Tibial artery (tissue), 4 donors: ENCODE data around the gene ASIC2.

Experiments
- DNase-seq, 2 donors: peaks; one replicate each; pipeline ENCODE4 v3.0.0-alpha.2; 2019
- H3K27ac ChIP-seq, 2 donors: fragments of 200-600 bp; sonication (generic) in 1 of 2; 1 replicate in 1 of 2; 2 replicates in 1 of 2; pipeline ENCODE4 v1.5.1; 2018 to 2019; ENCODE audit warnings: mild to moderate bottlenecking in 1 of 2
- H3K27me3 ChIP-seq, 2 donors: fragments of 200-600 bp; sonication (generic) in 1 of 2; one replicate each; pipeline versions ENCODE4 v1.5.1 to v1.6.0; 2016 to 2019
- H3K36me3 ChIP-seq, 3 donors: fragments of 200-600 bp; sonication (generic) in 2 of 3; one replicate each; pipeline ENCODE4 v1.5.1; 2016 to 2019; ENCODE audit warnings: mild to moderate bottlenecking in 2 of 3
- H3K4me1 ChIP-seq, 4 donors: fragments of 200-600 bp; sonication (generic) in 2 of 4; 1 replicate in 3 of 4; 2 replicates in 1 of 4; pipeline ENCODE4 v1.5.1; 2016 to 2019
- H3K4me3 ChIP-seq, 2 donors: fragments of 200-600 bp; sonication (generic) in 1 of 2; 1 replicate in 1 of 2; 2 replicates in 1 of 2; pipeline ENCODE4 v1.5.1; 2018 to 2019; ENCODE audit warnings: mild to moderate bottlenecking in 2 of 2
- H3K9me3 ChIP-seq, 3 donors: fragments of 200-600 bp; sonication (generic) in 1 of 3; one replicate each; pipeline ENCODE4 v1.5.1; 2016 to 2019
- CTCF ChIP-seq, 2 experiments: fragments of 200-600 bp in 1 of 2; fragments of 450-650 bp in 1 of 2; IDR thresholded peaks; one replicate each; pipeline ENCODE4 v1.5.1; 2017 to 2019; ENCODE audit warnings: antibody characterized with exemption in 2 of 2, mild to moderate bottlenecking in 1 of 2, moderate library complexity in 1 of 2
- intact Hi-C: fragments of 100-400 bp; cut with DNase I; formaldehyde crosslinking; loops from one replicate; pipeline ENCODE4 v1.15.0; 2023; ENCODE audit warnings: low total_unique reads

ASIC2 gene

GRCh38 chr17:33294994-33295393, 1.9 kb upstream of the ASIC2 start:
- H3K27ac ChIP-seq = no peak overlapping the region
- peaks cover 0 to 6% (median 0%) of the 10 kb centered on the region in 3 donors for H3K9me3 ChIP-seq
- peaks cover 0 to 54% of the 10 kb centered on the region in 2 donors for H3K27me3 ChIP-seq
- no peak overlapping the region for H3K4me3 ChIP-seq
- intact Hi-C loops = no loop called here
- no peak for TF ChIP-seq CTCF (IDR thresholded peaks at IDR 0.05)
- H3K36me3 ChIP-seq = no peaks in the 10 kb centered on the region
- DNase-seq = no peak
- peaks cover 0 to 25% (median 15%) of the 10 kb centered on the region in 4 donors for H3K4me1 ChIP-seq

GRCh38 chr17:33292201-33292980, 704 bp downstream of the ASIC2 start:
- intact Hi-C loops = no loop called here
- H3K36me3 ChIP-seq = no peaks in the 10 kb centered on the region
- no peak for DNase-seq
- peak overlapping the region; percentile 33 to 42 for H3K4me3 ChIP-seq
- no peak for TF ChIP-seq CTCF (IDR thresholded peaks at IDR 0.05)
- H3K27ac ChIP-seq = no peak overlapping the region
- peaks cover 0 to 57% of the 10 kb centered on the region in 2 donors for H3K27me3 ChIP-seq
- H3K4me1 ChIP-seq = peaks cover 0 to 25% (median 15%) of the 10 kb centered on the region in 4 donors
- H3K9me3 ChIP-seq = no peaks in the 10 kb centered on the region

- H3K36me3 ChIP-seq = no peaks in the 10 kb centered on the region
- no peaks in the 10 kb centered on the region for H3K9me3 ChIP-seq
- no peak overlapping the region for H3K27ac ChIP-seq
- H3K27me3 ChIP-seq = peaks cover 0 to 57% of the 10 kb centered on the region in 2 donors
- peaks cover 0 to 25% (median 15%) of the 10 kb centered on the region in 4 donors for H3K4me1 ChIP-seq
- no peak for DNase-seq
- intact Hi-C loops = no loop called here
- no peak for TF ChIP-seq CTCF (IDR thresholded peaks at IDR 0.05)
- peak overlapping the region; percentile 33 to 42 for H3K4me3 ChIP-seq
These were observed 1.6 kb downstream of the ASIC2 start for GRCh38 chr17:33291248-33292200.

- no peak for DNase-seq
- Histone ChIP-seq H3K36me3 (no peaks in the 10 kb centered on the region), H3K27me3 (peaks cover 0 to 46% of the 10 kb centered on the region in 2 donors), H3K4me1 (peaks cover 0 to 25% (median 15%) of the 10 kb centered on the region in 4 donors), H3K9me3 (no peaks in the 10 kb centered on the region), H3K27ac (no peak overlapping the region), H3K4me3 (no peak overlapping the region)
- intact Hi-C loops = no loop called here
- TF ChIP-seq CTCF (IDR thresholded peaks at IDR 0.05) = no peak
These were observed 2.8 kb downstream of the ASIC2 start for GRCh38 chr17:33290253-33290652.

GRCh38 chr17:33288954-33289353, 4.1 kb downstream of the ASIC2 start:
- H3K27ac ChIP-seq = no peak overlapping the region
- TF ChIP-seq CTCF (IDR thresholded peaks at IDR 0.05) = no peak
- no peak overlapping the region for H3K4me3 ChIP-seq
- intact Hi-C loops = no loop called here
- H3K9me3 ChIP-seq = no peaks in the 10 kb centered on the region
- H3K4me1 ChIP-seq = peaks cover 0 to 35% (median 23%) of the 10 kb centered on the region in 4 donors
- peaks cover 0 to 34% of the 10 kb centered on the region in 2 donors for H3K27me3 ChIP-seq
- no peak for DNase-seq
- H3K36me3 ChIP-seq = no peaks in the 10 kb centered on the region
